HTERT RPE-1 (cell line): ENCODE results near the gene NRXN3.

Source experiments
- in situ Hi-C: fragments of 300-500 bp; cut with MboI; formaldehyde crosslinking; loops from 4 replicates; pipeline ENCODE4 v1.14.3; 2020; ENCODE audit warnings: low sequenced_read_pairs

NRXN3 gene

DNA sequence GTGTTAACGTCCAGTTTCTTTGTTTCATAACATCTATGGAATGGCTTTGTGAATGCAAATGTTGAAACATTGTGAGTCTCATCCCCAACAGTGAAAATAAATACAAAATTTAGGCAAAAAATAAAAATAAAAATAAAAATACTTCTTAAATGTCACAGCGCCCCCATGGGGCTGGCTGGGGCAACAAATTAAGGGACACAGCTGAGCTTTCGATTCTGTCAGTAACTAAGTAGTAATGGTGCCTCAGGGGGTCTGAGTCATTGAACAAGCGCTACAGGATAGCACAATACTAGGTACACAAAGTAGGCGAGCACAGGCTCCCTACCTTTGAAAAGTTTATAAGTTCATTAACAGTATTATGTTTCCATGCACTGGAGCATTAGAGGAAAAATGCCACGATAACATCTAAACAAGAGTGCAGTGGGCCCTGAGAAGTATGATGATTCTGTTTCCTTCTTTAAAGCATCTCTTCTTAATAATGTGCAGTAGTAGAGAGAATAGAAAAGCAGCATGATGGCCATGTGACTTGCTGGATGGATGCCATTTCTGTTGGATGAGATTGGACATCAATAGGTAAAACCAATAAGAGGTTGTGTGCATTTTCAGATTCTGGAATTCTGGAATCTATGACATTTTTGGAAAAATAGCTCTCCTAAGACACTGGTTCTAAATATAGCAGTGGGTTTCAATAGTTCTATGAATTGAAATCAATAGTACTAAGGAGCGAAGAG, 1374.0 kb downstream of the NRXN3 start:
- in situ Hi-C loops, result no loop called here

DNA sequence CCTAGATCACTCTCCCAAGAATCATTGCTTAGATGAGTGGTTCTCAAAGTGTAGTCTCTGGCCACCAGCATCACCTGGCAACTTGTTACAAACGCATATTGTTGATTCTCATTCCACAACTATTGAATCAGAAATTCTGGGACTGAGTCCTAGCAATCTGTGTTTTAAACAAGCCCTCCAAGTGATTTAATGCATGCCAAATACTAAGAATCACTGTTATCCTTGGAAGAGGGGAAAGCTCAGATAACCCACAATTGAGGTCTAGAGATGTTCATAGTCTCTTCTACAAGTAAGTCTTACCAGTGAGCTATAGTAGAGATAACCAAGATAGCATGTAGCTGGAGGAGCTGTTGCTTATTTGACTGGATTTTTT, 1374.5 kb downstream of the NRXN3 start:
- in situ Hi-C loops, result no loop called here

DNA sequence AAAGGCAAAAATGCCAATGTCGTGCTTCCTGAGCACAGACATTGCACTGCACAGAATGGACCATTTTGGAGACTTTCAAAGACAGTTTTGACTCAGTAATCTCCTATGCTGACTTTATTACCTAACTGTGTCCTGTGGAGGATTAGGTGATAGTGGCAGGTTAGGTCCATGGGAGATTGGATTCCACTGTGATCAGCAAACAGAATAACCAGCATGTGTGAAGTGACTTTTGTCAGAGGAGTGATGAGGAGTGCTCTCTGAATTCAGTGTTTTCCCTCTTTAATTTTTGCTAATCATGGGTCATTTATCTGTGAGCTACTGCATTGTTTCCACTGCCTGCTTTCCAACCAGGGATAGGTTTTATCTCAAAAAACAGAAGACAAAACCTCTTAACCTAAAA, 1378.7 kb downstream of the NRXN3 start:
- in situ Hi-C loops, result no loop called here

DNA sequence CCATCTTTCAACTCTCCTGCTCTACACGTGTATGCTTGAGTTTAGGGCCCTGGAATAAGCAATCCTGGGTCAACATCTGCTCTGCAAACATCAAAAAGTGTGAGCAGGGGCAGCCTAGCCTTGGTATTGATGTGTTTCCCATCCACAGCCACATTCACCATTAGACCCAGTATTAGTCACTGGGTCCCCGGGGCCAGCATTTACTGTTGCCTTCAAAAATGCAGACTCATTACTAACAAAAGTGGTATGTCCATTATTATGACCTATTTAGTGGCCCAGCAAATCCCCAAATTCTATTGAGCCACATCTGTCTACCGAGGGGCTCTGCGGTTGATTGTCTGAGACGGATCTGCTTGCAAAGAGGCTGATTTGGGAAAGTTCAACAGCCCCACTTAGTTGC, 1379.3 kb downstream of the NRXN3 start:
- in situ Hi-C loops, result no loop called here

DNA sequence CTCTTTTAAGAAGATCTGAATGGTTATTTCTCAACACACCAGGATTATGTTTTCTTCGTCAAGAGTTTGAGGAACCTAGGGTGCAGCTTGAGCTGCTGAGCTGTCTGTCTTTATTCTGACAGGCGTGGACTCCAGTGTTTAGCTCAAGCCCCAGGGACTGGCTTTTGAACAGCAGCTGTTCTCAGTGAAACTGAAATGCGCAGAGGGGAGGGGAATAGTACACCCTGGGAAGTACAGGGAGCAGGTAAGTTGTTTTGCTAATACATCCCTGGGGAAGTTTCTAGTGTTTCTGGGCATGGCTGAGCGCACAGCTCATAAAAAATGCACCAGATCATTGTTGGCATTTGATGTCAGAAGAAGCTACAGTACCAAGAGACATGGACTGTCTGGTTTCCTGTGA, 1381.3 kb downstream of the NRXN3 start:
- in situ Hi-C loops, result no loop called here

DNA sequence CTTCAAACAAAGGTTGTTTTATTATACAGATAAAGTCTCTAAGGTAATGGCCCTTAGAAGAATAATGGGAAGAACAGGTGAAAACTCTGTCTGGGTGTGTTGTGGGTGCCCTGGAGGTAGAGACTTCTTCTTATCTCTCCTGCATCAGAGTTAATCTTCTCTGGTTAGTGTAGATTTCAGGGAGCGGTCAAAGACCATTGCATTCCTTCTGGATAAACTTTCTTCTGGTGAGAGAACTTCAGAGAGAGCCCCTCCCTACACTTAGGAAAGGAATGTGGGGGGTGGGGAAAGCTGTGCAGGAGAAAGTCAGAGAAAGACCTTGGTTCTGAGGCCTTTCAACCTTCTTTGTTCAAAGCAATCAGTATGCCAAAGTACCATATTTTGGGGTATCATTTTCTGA, 1382.6 kb downstream of the NRXN3 start:
- in situ Hi-C loops, result no loop called here

DNA sequence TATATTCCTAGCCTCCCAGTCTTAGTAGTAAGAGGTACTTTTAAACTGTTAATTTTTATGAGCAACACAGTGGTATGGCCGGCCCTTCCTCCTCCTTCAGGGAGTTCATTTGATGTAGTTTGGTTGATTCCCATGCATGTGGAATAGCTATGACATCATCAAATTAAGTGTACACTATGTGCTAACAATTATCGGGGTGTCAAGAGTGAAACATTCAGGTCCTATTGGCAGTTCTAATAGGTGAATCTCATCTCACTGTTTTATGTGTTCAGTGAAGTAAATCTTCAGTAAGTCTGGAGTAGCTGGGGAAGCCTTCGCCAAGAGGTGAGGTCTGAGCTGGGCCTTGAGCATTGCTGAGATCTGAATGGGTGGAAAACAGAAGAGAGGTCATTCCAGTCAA, 1384.6 kb downstream of the NRXN3 start:
- in situ Hi-C loops, result no loop called here

DNA sequence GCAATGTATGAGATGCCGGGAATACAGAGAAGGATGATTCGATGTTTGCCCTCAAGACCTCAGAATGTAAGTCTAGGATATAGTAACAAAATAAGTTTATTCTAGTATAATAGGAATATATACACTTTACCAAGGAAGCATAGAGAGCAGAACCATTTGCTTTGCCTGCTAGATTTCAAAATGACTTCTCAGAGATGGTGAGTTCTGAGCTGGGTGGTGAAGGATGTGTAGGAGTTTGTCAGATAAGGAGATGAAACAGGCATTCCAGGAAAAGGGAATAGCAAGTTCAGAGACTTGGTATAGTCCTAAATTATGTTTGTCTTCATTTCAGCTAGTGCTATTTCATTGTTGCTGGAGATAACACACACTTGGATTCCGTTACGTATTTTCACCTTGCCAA, 1385.3 kb downstream of the NRXN3 start:
- in situ Hi-C loops, result no loop called here

DNA sequence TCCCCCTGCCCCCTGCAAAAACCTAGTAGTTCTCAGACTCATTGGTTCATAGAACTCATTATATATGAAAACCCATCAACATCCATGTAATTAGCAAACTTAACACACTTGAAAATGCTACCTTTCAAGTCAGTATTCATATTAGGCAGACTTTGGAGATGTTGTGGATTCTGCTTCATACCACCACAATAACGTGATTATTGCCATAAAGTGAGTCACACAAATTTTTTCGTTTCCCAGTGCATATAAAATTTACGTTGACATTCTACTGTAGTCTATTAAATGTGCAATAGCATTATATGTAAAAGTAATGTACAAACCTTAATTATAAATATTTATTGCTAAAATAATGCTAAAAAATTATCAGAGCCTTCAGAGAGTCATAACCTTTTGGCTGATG, 1387.1 kb downstream of the NRXN3 start:
- in situ Hi-C loops, result no loop called here

DNA sequence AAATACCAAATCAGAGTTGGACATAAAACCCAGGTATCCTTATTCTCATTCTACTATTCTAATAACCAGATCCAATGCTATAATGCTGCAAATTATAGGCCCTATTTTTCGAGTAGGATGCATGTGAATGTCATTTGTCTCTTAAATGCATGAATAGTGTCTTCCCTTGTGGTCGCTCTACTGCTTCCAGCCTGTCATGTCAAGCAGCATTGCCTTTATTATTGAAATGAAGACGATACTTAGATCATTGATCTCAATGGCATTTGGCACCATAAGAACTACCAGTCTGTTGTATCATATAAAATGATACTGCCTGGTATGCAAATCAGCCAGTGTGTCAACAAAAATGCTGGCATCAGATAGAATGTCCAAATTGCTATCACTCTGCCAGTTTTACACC, 1392.0 kb downstream of the NRXN3 start:
- in situ Hi-C loops, result no loop called here

DNA sequence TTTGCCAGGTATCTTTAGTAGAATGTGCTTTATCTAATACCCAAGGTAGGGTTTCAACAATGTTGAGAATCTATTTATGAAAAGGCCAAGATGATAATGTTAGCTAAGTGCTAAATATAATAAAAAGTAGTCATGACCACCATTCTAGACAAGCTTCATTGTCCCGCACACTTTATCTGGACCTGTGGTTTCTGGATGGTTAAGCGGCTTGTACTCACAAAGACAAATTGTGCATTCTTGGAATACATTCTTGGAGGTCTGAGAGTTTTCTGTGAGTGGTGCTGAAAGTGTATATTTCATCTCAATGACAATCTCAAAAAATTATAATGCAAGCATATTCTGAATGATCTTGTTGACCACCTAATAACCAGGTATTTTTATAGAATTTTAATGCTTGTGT, 1394.2 kb downstream of the NRXN3 start:
- in situ Hi-C loops, result no loop called here

DNA sequence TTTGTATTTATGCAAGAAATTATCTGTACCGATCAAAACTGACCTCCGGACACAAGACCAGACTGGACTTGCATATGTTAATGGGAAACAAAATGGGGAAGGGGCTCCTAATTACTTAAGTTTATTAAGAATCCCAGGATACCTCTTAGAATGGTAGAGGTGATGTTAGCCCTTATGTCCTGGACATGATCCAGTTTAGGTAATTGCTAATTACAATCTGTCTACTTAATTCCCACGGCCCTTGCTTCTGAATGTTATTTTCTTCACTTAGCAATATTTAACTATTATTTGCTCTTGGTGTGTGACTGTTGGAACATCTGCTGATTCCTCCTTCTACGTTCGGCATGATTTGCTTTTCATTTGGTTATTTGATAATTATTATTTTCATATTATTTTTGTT, 1397.1 kb downstream of the NRXN3 start:
- in situ Hi-C loops, result no loop called here

DNA sequence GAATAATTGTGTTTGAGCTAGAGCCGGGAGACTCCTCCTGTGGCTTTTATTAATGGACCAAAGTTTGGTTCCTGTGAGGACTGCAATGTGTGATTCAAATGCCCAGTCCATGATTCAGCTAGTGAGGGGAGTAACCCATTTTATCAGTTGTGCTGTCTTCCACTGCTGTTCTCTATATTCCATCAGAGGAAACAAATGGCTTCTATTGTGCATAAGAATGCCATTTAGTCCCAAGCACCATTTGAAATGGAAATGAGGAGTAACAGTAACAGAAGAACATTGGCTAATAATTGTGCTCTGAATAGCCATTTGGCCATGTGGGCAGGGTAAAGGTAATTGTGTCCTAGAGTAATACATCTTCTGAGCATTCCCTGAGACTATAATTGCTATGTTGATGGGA, 1398.4 kb downstream of the NRXN3 start:
- in situ Hi-C loops, result no loop called here

DNA sequence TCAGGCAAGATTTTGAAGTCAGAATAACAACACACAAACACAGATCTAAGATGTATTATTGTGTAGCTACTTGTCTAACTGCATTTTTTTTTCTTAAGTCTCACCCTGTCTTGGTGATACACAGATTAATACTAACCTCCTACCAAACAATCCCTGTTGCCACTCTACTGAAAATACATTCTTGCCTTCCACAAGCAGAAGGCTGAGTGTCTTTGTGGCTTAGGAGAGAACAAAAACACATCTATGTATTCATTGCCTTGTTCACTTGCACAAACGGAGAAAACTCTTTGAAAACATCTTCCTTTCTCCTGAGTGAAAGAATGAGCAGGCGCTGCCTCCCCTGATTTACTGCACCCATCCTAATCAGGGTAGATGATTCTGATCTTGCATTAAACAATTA, 1398.9 kb downstream of the NRXN3 start:
- in situ Hi-C loops, result no loop called here

DNA sequence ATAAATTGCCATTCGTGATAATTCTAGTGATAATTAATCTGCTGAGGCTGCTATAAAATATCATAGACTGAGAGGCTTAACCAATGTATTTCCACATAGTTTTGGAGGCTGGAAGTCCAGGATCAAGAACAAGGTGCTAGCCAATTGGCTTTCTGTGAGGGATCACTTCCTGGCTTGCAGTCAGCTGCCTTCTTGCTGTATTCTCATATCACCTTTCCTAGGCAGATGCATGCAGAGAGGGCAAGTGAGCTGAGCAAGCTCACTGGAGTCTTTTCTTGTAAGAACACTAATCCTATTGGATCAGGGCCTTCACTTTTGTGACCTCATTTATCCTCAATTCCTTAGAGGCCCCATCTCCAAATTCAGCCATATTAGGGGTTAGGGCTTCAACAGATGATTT, 1400.5 kb downstream of the NRXN3 start:
- in situ Hi-C loops, result no loop called here

DNA sequence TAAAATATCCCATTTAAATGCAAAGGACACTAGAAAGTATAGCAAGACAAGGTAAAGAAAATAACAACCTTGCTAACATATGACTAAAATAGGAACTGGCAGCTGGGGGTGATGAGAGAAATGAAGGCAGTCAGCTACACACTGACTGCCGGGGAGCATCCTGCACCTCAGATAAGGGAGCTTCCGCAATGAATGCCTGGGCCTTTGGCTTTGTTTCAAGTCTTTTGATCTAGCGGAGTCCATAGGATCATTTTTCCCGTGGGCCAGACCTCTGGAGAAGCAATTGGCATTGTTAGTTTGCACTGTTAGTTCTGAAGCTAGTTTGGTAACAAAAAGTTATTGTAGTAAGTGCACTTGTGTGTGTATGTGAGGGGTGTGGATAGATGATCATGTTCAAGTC, 1401.2 kb downstream of the NRXN3 start:
- in situ Hi-C loops, result no loop called here

DNA sequence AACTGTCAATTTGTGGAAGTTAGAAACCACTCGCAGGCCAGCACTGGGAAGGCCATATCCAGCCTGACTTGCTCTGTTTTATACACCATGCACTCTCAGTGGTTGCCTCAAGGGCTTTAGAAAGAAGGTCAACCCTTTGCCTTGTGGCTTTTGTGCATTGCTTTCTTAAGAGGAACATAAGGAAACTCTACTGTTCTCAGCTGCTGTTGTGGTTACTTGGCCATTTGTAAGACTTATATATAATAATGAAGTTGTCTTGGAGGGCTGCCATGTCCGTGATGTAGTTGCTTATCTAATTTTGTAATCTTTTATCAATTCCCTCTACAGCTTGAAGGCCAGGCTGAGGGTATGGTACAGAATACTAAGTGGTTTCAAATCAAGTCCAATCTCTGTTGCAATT, 1403.3 kb downstream of the NRXN3 start:
- in situ Hi-C loops, result no loop called here

DNA sequence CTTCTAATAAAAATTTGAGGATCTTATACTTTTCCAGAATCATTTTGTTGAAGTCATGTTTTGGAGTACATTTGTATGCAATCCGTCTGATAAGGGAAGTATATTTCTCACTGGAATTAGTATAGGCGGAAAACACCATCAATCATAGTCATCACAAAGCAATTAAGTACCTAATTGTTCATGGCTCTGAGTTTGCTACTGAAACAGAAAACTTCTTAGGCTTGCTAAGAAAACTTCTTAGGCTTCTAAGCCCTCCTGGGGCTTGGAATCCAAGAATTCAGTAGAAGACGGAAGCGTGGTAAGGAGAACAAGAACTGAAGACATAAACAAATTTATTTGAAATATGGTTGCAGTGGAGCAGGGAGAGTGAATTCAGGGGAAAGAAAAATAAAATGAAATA, 1404.9 kb downstream of the NRXN3 start:
- in situ Hi-C loops, result no loop called here

DNA sequence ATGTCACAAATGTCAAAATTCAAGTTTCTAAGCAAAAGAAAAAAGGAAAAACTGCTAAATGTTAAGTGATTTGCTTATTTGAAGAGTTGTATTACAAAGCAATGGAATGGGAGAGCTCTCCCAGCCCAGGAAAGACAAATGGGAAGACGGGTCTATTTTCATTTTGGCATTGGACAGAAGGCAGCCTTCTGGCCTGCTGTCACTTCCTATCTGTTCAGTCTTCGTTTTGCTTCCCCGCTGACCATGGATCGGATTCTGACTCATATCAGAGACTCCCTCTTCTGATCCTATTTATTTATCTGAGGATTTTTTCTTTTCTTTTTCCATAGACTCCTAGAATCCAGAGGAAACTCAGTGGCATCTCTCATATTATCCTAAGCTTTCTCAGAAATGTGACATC, 1406.3 kb downstream of the NRXN3 start:
- in situ Hi-C loops, result no loop called here

DNA sequence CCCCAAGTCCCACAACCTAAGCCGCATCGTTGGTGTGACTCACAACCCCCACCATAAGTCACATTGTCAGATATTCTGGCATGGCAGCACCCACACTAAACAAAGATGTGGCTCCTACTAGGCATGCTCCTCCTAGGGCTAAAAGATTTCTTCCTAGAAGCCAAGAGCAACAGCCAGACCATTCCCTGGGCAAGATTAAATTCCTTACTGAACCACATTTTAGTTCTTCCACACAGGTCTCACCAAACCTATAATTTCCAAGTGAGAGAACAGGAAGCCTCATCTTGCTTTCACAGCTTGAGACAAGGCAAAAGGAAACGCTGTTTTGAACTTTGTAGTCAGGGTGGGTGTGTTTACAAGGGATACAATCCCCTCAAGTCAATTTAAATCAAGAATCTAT, 1408.3 kb downstream of the NRXN3 start:
- in situ Hi-C loops, result no loop called here

DNA sequence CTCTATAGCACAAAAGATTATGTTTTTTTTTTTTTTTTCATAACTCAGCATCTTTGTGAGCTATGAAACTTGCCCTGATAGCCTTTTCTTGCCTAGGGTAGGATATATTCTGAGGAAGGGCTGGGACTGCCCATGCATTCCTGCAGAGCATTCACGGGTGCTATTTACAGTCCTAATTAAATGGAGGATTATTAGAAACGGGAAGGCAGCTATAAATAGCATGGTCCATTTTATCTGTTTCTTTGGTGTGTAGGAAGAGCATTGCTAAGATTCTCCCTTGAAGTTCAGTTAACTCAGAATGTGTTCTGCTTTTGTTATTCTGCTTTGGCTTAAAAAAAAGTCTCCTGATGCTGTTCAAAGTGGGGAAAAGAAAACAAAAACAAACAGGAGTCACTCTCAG, 1410.2 kb downstream of the NRXN3 start:
- in situ Hi-C loops, result no loop called here

DNA sequence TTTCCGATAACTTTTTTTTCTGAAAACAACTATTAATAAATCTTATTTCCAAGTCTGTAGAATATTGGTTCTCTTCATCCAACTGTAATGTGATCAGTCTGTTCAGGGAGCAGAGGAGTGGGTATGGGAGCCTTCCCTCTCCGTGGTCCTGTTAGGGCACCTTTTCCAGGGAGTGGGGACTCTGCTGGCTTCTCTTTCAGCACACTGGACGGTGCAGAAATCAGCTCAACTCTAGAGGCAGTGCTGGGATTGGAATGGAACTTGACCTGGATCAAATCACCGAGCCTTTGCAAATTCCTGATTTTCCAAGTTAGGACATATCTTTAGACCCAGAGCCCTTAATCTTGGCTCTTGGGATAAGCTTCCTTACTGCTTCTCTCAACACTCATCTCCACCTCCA, 1410.7 kb downstream of the NRXN3 start:
- in situ Hi-C loops, result no loop called here

DNA sequence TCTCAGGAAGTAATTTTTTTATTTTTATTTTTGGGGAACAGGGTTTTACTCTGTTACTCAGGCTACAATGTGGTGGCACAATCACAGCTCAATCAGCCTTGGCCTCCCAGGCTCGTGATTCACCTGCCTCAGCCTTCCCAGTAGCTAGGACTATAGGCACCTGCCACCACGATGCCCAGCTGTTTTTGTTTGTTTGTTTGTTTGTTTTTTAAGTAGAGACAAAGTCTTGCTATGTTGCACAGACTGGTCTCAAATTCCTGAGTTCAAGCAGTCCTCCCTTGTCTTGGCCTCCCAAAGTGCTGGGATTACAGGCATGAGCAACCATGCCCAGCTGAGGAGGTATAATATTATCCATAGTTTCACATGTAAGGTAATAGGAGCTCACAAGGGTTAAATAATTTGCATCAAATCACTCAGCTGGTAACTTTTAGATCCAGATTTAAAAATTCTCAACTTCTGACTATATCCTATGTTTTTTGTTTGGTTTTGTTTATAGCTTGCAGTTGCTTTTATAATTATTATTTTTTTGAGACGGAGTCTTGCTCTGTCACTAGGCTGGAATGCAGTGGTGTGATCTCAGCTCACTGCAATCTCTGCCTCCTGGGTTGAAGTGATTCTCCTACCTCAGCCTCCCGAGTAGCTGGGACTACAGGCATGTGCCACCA, 1411.9 kb downstream of the NRXN3 start:
- in situ Hi-C loops, result no loop called here
